Measurements from ENCODE around the gene PRM3.

Gene PRM3

GRCh38 chr16:11224096-11224893, 49.1 kb downstream of the PRM3 start:
- no peak for DNase-seq (ENCODE audit: low spot score)
